ENCODE data around the gene AKR1B15.
"Not testable (repeated sequence)": the region's sequence is repeated elsewhere in the genome, so short reads cannot be mapped to it uniquely, and the experiment has no call there.

The AKR1B15 gene

DNA sequence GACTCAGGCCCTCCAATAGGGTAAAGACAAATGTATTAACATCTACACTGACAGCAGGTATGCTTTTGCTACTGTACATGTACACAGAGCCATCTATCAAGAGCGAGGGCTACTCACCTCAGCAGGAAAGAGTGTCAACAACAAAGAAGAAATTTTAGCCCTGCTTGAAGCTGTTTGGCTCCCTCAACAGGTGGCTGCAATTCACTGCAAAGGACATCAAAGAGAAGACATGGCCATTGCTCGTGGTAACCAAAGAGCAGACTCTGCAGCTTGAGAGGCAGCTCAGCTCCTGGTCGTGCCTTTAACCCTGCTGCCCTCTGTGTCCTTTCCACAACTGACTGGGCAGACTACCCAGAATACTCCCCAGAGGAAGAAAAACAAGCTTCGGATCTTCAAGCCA lies 5.1 kb downstream of the AKR1B15 start:
- H3K4me3 ChIP-seq (ENCODE audit: low read depth, low read length) = no peak overlapping the region
- TF ChIP-seq, protein P1, sequence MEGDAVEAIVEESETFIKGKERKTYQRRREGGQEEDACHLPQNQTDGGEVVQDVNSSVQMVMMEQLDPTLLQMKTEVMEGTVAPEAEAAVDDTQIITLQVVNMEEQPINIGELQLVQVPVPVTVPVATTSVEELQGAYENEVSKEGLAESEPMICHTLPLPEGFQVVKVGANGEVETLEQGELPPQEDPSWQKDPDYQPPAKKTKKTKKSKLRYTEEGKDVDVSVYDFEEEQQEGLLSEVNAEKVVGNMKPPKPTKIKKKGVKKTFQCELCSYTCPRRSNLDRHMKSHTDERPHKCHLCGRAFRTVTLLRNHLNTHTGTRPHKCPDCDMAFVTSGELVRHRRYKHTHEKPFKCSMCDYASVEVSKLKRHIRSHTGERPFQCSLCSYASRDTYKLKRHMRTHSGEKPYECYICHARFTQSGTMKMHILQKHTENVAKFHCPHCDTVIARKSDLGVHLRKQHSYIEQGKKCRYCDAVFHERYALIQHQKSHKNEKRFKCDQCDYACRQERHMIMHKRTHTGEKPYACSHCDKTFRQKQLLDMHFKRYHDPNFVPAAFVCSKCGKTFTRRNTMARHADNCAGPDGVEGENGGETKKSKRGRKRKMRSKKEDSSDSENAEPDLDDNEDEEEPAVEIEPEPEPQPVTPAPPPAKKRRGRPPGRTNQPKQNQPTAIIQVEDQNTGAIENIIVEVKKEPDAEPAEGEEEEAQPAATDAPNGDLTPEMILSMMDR (IDR thresholded peaks at IDR 0.05; ENCODE audit: borderline replicate concordance, insufficient read depth, low read depth, low read length) = peak; percentile 58; the same call in 1 of the 2 replicates

DNA sequence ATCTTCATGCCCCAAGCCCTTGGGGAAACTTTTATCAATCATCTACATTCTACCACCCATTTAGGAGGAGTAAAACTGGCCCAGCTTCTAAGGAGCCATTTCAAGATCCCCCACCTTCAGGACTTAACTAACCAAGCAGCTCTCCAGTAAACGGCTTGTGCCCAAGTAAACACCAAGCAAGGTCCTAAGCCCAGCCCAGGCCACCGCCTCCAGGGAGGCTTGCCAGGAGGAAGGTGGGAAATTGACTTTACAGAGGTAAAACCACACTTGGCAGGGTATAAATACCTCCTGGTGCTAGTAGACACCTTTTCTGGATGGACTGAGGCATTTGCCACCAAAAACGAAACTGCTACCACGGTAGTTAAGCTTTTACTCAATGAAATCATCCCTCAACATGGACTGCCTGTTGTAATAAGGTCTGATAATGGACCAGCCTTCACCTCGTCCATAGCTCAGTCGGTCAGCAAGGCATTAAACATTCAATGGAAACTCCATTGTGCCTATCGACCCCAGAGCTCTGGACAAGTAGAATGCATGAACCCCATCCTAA lies 5.6 kb downstream of the AKR1B15 start:
- TF ChIP-seq, protein P1 (IDR thresholded peaks at IDR 0.05; ENCODE audit: borderline replicate concordance, insufficient read depth, low read depth, low read length) = no peak
- H3K4me3 ChIP-seq (ENCODE audit: low read depth, low read length) = no peak overlapping the region

DNA sequence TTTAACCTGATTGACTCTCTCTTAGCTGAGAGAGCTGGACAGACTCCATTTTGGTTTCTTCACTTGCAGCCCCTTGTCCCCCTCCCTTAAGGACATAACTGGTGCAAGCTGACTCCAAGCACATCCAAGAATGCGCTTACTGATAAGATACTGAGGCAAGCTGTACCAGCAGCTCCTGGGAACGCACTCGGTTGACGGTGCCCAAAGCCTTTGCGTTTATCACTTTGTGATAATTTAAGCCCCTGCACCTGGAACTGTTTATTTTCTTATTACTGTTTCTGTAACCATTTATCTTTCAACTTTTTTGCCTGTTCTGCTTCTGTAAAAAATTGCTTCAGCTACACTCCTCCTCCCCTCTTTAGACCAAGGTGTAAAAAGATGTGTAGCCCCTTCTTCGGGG lies 8.5 kb downstream of the AKR1B15 start:
- TF ChIP-seq, protein P1 (IDR thresholded peaks at IDR 0.05; ENCODE audit: borderline replicate concordance, insufficient read depth, low read depth, low read length) = no peak
- no peak overlapping the region for H3K4me3 ChIP-seq (ENCODE audit: low read depth, low read length)

DNA sequence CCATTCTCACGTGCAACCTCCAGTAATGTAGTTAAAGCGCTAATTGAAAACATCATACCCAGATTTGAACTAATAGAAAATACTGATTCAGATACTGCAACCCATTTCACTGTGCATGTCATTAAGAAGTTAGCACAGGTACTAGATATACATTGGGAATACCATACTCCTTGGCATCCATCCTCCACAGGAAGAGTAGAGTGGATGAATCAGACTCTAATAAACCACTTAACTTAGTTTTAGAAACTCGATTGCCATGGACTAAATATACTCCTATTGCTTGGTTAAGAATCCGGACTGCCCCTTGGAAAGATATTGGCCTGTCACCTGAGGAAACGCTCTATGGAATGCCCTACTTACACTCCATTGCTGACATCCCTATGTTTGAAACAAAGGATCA lies 9.5 kb downstream of the AKR1B15 start:
- H3K4me3 ChIP-seq (ENCODE audit: low read depth, low read length) = no peak overlapping the region
- TF ChIP-seq, protein P1 (IDR thresholded peaks at IDR 0.05; ENCODE audit: borderline replicate concordance, insufficient read depth, low read depth, low read length) = no peak

DNA sequence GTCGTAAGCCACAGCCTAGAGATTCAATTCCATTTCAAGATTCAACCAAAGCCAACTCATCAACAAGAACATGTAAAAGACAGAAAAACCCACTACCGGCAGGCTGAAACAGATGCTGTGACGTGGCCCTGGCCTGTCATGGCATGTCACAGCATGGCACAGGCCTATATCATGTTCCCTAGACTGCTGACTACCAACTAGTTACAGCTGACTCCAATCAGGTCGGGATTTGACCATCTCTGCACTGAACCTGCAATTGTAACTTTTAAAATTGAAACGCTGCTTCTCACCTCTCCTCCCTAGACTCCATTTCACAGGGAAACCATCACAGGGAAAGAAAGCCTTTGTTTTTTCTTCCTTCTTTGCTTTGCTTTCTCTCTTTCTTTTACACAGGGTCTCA lies 12.7 kb downstream of the AKR1B15 start:
- H3K4me3 ChIP-seq (ENCODE audit: low read depth, low read length) = not testable (repeated sequence)

DNA sequence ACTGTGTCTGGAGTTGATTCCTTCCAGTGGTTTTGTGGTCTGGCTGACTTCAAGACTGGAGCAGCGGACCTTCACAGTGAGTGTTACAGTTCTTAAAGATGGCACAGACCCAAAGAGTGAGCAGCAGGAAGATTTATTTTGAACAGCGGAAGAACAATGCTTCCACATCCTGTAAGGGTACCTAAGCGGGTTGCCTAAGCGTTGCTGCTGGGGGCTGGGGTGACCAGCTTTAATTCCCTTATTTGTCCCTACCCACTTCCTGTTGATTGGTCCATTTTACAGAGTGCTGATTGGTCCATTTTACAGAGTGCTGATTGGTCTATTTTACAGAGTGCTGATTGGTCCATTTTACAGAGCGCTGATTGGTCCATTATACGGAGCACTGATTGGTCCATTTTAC lies 13.2 kb downstream of the AKR1B15 start:
- TF ChIP-seq, protein P1 (IDR thresholded peaks at IDR 0.05; ENCODE audit: borderline replicate concordance, insufficient read depth, low read depth, low read length) = no peak
- no peak overlapping the region for H3K4me3 ChIP-seq (ENCODE audit: low read depth, low read length)

DNA sequence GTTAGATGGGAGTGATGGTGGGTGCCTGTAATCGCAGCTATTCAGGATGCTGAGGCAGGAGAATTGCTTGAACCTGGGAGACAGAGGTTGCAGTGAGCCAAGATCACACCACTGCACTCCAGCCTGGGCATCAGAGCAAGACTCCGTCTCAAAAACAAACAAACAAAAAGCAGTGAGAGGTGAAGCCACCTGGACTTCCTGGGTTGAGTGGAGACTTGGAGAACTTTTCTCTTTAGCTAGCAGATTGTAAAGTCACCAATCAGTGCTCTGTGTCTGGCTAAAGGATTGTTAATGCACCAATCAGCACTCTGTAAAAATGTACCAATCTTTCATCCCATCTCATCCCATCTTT lies 14.5 kb downstream of the AKR1B15 start:
- not testable (repeated sequence) for H3K4me3 ChIP-seq (ENCODE audit: low read depth, low read length)

DNA sequence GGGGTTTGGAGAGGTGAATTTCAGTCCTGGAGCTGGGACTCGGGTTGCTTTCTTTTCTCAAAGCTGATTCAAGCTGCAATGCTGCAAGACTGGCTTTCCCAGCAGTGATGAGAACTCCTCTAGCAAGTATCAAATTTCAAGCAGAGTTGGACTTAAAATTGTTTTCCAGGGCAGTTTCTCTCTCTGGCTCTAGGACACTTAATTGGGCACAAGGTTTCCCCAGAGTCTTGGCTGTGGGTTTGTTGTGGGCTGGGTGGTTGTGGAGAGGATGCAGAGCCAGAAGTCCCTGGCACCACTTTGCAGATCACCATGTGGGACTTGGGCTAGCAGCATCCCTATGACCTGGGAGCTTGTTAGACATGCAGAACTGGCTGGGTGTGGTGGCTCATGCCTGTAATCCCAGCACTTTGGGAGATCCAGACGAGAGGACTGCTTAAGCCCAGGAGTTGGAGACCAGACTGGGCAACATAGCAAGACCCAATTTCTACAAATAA lies 16.8 kb downstream of the AKR1B15 start:
- TF ChIP-seq, protein P1 (IDR thresholded peaks at IDR 0.05; ENCODE audit: borderline replicate concordance, insufficient read depth, low read depth, low read length) = no peak
- H3K4me3 ChIP-seq (ENCODE audit: low read depth, low read length) = no peak overlapping the region
